HL-60 (cell line): Measurements from ENCODE around the gene VDAC2.

Experiments used
- CTCF ChIP-seq: IDR thresholded peaks from one replicate; pipeline ENCODE4 v1.5.1; 2011; ENCODE audit warnings: low read length, control low read depth, inconsistent platforms; ENCODE audit not compliant: insufficient read depth
- GABPA ChIP-seq: IDR thresholded peaks from 2 replicates; pipeline ENCODE4 v1.6.1; 2012; ENCODE audit warnings: low read depth
- POLR2AphosphoS5 ChIP-seq: IDR thresholded peaks from 2 replicates; pipeline ENCODE4 v1.6.1; 2012; ENCODE audit warnings: low read depth
- TF ChIP-seq, protein P1 (sequence below): IDR thresholded peaks from 2 replicates; pipeline ENCODE4 v1.6.1; 2012; ENCODE audit warnings: low read depth; ENCODE audit not compliant: insufficient replicate concordance

DNA sequence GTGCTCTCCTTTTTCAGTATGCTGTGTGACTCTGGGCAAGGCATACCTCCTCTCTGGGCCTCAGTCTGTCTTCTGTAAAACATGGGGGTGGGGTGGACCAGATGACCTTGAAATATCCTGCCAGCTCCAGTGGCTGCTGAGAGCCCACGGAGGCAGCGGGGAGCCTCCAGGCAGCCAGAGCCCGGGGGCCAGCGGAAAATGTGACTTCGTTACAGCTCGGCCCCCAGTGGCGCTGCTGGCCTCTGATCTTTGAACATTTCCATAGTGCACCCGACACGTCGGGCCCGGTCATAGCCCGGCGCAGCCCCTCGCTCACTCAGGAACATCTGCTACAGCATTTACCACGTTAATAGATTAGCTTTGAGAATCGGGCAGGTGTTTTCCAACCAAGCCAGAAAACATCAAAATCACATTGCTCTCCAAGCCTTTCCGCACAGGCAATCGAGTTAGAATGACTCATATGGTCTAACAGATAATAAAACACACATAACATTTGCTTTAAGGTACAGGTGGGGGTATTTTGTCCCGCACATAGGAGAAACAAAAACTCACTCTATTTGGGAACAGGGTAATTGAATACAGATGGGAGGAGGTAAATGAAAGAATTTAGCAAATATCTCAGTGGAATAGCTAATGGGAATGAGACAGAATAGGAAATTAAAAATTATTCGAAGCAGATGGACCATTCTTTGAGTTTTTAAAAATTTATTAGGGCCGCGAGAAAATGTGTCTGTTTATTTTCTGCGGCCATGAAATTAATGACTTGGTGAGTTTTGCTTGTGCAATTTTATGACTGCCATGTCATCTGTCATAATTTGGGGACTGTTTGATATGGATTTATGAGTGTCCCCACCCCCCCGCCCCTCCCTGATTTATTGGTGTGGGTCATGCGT, 51.5 kb downstream of the VDAC2 start:
- TF ChIP-seq CTCF (no peak), POLR2AphosphoS5 (no peak), GABPA (no peak)
- TF ChIP-seq, protein P1, sequence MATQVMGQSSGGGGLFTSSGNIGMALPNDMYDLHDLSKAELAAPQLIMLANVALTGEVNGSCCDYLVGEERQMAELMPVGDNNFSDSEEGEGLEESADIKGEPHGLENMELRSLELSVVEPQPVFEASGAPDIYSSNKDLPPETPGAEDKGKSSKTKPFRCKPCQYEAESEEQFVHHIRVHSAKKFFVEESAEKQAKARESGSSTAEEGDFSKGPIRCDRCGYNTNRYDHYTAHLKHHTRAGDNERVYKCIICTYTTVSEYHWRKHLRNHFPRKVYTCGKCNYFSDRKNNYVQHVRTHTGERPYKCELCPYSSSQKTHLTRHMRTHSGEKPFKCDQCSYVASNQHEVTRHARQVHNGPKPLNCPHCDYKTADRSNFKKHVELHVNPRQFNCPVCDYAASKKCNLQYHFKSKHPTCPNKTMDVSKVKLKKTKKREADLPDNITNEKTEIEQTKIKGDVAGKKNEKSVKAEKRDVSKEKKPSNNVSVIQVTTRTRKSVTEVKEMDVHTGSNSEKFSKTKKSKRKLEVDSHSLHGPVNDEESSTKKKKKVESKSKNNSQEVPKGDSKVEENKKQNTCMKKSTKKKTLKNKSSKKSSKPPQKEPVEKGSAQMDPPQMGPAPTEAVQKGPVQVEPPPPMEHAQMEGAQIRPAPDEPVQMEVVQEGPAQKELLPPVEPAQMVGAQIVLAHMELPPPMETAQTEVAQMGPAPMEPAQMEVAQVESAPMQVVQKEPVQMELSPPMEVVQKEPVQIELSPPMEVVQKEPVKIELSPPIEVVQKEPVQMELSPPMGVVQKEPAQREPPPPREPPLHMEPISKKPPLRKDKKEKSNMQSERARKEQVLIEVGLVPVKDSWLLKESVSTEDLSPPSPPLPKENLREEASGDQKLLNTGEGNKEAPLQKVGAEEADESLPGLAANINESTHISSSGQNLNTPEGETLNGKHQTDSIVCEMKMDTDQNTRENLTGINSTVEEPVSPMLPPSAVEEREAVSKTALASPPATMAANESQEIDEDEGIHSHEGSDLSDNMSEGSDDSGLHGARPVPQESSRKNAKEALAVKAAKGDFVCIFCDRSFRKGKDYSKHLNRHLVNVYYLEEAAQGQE: no peak
